Measurements from ENCODE around the gene THEM5.
"Not testable (repeated sequence)": the region's sequence is repeated elsewhere in the genome, so short reads cannot be mapped to it uniquely, and the experiment has no call there.

The THEM5 gene

DNA sequence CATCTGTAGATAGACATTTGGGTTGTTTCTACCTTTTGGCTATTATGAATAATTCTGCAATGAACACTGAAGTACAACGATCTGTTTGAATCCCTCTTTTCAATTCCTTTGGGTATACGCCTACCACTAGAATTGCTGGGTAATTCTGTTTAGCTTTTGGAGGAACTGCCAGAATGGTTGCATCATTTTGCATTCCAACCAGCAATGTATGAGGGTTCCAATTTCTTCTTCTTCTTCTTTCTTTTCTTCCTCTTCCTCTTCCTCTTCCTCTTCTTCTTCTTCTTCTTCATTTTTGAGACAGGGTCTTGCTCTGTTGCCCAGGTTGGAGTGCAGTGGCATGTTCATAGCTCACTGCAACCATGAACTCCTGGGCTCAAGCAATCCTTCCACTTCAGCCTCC is 13.8 kb upstream of the THEM5 start:
- DNase-seq, result no peak

DNA sequence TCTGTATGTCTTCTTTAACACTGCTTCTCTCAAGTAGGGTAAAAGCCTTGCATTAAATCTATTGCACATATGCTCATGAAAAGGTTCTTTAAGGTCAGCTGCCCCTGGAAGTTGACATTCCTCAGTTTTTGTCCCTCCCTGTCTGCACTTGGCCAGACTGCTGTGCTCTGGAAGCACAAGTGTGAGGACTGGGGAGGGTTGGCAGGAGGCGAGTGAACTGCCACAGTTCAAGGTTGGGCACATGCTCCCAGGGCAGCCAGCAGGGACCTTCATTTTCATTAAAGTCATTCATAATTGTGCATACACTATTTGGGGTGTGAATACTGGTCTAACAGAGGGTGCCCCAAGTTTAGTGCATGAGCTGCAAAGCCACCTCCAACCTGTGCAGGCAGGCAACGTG is 10.9 kb upstream of the THEM5 start:
- DNase-seq, result no peak

DNA sequence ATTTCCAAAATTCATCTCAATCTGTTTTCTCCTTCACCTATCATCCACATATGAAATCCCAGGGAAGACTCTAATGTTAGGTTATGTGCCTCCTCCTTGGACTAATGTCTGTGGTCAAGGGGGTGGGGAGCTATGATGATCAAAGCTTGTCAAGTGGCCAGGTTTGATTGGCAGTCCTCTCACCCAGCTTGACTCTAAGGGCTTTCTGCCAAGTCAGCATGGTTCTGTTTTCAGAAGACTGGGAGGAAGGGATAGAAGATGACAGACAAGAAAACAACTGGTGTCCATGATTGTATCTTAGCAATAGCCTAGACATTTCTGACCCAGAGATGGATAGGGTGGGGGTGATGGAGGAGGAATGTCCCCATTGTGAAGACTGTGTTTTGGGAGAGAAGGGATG is 9.1 kb upstream of the THEM5 start:
- no peak for DNase-seq

DNA sequence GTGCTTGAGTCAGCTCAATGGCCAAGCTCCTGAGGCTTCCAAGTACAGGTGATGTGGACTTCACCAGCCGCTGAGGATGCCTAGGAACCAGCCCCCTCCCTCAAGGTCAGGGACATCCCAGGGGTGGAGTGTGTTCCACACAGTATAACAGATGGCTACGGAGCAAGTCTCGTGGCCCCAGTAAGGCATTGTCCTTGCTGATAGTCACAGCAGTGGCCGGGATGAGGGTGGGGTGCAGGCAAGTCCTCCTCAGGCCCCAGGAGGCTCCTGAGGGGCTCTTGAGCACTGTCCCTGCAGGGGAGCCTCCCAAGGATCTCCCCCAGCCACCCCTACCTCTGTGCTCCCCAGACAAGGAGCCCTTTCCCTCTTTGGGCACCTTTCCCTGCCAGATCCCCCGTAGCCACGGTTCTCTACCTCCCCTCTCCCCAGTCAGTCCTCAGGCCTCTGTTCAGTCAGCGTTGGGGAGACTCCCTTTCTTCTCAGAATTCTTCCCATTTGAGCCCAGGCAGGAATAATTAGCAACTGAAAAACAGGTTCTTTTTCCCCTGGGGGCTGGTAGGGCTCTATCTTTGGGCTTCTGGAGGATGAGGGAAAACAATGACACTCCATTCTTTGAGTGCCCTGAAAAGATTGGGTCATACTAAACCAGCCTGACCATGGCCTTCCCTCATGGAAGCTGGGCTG is 7.1 kb upstream of the THEM5 start:
- no peak for DNase-seq

DNA sequence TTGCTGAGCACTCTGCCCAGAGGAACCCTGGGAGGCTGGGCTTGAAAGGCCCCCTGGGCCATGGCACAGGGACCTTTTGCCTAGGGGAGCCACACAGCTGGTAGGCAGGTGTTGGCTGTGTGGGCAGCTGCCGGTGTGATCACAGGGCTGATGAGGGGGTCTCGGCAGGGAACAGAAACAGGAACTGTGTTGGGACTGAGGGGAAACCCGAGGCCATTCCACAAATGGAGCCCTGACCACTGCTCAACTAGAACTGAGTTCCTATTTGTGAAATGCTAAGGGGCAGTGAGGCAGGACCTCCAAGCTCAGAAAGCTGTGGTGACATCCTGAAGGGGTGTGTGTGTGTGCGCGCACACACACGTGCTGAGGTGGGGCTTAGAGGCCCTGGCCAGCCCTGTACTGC is 6.4 kb upstream of the THEM5 start:
- no peak for DNase-seq

DNA sequence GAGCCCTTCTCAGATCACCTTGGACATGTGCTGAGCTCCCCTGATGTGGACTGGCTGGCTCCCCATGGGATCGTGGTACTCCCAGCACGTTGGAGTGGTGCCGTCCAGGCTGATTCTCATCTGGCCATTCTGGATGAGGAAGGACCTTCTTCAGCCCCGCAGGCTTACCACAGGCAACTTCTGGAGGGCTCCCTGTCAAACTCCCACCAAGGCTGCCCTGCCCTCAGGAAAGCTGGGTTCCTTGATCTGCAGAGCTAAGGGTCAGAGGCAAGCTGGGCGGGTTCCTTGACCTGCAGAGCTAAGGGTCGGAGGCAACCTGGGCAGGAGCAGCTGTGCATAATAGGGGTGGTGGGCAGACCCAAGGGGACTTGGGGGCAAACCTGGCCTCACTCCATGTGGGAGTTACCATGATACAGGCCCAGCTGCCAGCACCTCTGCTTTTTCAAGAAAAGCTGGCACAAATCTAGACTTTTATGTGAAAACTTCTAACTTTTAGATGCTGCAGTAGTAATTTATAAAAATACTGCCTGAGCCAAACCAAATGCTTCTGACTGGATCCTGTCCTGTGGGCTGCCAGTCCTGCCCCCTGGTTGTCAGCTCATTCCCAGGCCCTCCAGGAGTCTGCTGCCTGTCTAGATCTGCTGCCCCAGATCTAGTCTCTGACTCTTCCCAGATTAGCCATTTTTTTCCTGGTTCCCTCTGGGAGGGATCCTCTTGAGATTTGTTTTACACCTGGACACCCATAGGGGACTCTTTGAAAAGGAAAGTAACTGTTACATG is 5.6 kb upstream of the THEM5 start:
- DNase-seq, result no peak

DNA sequence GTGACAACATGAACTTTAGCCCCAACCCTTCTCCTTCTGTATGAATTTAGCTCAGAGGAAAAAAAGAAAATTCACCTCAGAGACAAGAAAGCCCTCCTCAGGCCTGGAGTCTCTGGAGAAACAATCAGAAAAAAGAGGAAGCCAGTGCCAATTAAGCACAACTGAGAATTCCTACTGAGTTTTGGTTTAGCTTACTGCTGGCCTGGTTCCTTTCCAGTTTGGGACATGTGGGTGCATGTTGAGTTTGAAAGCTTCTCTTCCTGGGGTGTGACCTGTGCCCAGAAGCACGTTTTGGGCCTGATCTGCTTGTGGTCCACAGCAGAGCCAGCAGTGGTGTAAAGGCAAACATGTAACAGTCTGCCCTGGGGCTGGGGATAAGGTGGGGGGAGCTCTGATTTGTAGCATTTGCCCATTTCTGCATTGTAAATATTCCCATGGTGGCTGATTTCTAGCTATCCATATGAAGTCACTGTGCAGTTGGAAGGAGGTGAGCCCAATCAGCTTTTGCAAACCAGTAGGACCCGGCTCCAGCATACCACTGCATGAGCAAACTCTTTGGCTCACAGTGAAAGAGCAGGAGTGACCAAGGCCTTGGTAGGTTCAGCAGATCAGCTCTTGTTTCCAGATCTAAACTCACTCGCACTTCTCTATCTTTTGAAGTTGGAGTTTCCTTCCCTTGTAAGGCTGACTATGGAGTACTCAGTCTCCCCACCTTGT is 4.7 kb upstream of the THEM5 start:
- no peak for DNase-seq

DNA sequence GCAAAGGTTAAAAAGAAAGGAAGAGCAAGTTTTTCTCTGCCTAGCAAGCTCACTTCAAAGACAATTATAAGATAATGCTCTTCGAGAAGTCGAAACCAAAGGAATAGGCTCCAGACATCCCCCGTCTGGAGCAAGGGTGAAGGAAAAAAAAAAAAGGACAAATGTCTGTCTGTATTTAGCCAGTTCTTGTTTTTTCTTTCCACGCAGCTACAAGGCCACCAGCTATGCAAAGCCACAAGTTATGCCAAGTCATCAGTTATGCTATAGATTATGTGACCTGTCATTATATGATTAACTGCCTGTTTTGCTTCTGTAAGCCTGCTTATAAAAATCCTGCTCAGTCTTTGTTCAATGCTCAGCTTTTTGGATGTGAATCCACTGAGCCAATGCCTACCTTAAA is 2.4 kb upstream of the THEM5 start:
- no peak for DNase-seq

DNA sequence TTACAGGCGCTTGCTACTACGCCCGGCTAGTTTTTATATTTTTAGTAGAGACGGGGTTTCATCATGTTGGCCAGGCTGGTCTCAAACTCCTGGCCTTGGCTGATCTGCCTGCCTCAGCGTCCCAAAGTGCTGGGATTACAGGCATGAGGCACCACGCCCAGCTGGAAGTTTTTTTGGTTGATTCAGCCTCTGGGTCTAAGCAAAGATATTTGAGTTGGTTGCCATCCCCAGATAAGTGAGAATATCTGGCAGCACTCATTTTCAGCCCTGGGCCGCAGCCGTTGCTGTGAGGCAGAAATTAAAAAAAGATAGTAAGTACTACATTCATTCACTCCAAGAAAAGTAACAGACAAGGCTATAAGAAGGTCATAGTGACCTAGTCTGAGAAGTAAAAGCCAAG is 2.0 kb upstream of the THEM5 start:
- DNase-seq, result not testable (repeated sequence)

DNA sequence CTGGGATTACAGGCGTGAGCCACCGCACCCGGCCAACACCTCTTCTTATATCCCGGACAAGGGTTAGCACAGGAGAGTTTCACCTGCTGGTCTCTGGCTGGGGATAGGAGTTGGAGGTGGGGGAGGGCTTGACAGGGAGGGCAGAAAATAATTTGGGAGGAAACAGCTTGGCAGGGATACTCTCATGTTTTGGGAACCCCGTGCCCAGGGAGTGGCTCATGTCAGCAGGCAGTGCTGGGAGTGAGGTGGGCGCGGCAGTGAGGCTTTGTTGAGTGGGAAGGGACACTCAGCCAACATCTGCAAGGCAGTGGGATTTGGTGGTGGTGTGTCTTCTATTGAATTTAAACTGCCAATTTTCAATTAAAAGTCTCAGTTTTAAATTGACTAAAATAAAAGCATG is 1.1 kb upstream of the THEM5 start:
- DNase-seq, result no peak

DNA sequence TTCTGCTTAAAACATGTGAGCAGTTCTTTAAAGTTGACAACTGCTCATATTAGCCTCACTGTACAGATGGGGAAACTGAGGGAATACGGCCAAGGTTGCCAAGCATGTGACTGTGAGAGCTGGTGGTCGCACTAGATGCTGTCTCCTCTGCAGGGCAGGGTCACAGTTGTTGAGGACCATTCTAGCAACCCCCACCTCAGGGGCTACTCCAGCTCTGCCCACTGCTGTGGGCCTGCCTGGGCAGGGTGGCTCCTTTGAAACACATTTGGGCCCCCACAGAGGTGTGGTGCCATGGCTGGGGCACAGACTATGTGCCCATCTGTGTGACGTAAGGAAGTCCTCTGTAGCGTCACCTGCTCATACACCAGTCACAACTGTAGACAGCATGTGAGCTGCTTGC is 779 bp downstream of the THEM5 start:
- DNase-seq, result no peak

DNA sequence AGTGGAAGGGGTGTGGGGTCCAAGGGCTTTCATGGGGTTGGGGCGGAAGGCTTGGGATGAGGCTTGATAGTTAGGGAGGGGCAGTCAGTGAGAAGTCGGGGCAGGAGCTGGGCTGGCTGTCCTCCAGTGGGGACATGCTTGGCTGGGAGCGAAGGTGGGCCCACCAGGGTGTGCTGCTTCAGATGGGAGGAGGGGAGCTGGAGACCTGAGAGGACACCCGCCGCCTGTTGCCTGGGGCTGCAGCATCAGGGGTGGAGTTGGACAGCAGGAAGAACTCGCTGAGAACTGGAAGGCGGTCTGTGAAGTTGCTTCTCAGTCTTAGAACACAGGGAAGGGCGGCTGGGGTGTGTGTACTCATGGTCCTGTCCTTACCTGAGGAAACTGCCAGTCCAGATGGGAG is 1.6 kb downstream of the THEM5 start:
- no peak for DNase-seq

DNA sequence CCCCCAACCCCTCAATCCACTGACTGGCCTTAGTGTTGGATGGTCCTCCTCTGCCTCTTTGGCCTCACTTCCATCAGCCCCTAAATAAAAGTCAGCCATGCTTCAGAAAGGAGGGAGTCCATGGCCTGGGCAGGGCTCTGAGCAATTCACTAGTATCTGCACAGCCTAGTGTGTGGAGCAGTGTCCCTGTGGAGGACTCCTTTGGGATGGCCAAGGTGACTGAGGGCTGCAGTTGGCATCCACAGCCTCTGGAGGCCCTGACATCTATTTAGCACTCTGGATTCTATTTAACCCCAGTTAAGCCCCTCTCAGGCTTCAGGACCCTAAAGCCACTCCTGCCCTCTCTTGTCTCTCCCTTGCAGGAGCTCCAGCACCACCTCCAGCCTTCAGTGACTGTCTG is 3.6 kb downstream of the THEM5 start:
- DNase-seq, result no peak

DNA sequence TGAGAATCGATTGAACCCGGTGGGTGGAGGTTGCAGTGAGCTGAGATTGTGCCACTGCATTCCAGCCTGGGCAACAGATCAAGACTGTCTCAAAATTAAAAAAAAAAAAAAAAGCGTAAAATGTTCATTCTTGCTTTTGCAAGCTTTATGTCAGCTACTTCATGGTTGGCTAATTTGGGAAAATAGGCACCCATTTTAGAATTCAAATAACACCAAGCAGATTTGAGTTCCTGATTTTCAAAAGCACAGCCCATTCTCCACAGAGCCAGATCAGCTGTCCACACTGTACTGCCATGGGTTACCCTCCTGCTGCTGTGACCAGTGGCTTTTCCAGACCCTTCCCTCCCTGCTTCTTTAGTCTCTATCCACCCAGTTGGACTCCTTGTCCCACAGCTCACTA is 4.4 kb downstream of the THEM5 start:
- DNase-seq, result no peak

DNA sequence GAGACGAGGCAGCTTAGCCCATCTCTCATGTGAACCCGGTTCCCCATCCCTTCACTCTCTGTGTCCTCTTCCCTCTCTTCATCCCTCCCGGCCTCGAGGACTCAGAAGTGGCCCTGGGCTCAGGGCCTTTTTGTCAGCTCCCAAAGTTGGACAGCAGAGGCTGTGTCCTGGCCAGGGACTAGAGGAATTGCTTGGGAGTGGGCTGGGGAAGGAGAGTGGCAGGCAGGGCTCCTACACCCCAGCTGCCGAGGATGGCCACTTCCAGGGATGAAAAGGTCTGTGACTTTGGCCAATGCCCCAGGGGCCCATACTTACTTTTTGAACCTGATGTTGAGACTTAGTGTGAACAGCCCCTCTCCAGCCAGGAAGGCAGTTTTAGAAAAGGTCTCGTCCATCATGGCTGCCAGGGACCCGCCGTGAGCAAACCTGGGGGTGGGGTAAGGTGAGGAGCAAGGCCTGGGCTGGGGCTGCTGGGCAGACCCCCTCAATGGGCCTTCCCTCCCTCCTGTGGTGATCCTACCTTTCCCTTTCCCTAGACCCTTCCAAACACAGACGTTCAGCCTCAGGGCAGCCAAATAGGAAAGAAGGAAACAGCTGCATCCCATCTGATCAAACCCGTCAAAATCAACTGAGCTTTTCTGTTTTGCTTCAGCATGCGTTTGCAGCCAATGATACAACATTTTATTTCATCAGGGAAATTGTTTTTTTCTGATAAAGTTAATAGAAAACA is 5.5 kb downstream of the THEM5 start:
- DNase-seq, result no peak

DNA sequence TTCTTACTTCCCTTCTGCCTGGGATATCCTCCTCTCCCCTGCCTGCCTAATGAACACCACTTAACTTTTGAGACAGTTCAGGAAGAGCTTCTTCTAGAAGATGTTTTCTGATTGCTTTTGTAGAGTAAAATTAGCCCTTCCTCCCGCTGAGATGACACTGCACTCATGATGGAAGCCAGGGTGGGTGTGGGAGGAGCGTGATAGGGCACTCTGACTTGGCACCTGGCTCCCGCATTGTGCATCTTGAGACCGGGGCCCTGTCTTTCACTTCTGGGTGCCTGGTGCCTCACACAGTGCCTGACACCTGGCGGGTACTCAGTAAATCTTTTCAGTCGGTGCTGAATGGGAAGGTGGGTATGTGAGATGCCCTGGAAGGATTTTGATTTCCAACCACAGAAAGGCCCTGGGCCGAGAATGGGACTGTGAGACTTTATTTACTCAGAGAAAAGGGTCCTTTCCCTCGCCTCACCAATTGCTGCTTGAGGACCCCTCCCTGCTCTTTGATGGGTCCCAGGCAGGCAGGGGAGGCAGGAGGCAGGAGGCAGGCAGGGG is 6.8 kb downstream of the THEM5 start:
- peak; percentile 55 for DNase-seq

DNA sequence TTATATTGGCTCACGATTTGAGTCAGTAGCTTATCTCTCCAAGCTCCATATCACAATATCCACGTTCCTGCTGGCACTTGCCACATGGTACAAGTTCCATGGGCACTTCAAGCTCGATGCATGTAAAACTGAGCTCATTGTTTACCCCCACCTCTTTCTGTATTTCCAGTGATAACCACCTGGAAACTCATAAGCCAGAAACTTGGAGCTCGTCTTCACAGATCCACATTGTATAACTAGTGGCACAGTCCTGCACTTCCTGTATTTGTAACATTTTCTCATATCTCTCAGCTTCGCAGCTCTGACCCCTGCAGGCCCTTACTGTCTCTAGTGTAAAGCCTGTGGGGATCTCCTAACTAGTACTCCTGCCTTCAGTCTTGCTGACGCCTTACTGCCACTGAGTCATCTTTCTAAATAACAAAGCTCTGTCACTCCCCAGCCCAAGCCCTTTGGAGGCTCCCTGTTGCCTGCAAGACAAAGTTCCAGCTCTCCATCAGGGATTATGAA is 7.4 kb downstream of the THEM5 start:
- DNase-seq, result peak; percentile 72

DNA sequence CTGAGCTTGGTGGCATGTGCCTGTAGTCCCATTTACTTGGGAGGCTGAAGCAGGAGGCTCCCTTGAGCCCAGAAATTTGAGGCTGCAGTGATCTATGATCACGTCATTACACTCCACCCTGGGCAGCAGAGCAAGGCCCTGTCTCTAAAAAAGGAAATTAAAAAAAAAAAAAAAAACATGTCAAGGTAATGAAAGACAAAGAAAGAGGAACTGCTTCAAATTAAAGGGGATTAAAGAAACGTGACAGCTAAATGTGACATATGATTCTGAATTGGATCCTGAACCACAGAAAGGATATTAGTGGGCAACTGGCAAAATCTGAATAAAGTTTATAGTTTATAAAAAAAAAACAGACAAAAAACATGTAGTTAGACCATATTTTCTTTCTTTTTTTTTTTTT is 10.1 kb downstream of the THEM5 start:
- no peak for DNase-seq

DNA sequence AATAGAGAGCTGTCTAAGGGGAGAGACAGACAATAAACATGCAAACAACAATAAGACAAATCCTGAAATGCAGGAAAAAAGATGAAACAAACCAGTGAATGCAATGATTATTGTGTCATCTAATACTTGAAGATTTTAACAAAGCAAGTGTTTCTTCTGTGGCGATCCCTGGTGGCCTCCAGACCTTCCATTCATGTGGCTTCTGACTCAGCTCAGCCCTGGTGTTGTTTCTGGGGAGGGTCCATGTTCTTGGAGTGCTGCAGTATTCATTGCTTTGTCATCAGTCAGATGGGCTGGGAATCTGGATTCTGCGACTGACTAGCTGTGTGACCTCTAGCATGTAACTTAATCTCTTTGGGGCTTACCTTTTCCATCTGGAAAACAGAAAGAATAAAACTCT is 12.4 kb downstream of the THEM5 start:
- no peak for DNase-seq

DNA sequence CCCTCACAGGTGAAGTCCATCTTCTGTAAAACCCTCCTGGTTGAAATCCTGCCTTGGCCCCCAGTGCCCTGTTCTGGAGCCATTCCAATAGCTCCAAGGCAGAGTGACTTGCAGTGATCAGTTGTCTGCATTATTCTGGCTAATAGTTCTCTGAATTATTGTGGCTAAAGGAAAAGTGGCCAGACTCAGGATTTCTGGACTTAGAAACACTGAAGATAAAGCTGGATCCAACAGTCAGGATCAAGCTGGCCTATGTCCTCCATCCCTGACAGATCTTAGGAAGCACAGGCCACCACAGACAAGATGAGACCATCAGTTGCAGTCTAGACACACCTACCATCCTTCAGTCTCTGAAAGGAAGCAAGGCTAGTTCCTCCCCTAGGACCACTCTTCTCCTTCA is 13.1 kb downstream of the THEM5 start:
- DNase-seq, result no peak

DNA sequence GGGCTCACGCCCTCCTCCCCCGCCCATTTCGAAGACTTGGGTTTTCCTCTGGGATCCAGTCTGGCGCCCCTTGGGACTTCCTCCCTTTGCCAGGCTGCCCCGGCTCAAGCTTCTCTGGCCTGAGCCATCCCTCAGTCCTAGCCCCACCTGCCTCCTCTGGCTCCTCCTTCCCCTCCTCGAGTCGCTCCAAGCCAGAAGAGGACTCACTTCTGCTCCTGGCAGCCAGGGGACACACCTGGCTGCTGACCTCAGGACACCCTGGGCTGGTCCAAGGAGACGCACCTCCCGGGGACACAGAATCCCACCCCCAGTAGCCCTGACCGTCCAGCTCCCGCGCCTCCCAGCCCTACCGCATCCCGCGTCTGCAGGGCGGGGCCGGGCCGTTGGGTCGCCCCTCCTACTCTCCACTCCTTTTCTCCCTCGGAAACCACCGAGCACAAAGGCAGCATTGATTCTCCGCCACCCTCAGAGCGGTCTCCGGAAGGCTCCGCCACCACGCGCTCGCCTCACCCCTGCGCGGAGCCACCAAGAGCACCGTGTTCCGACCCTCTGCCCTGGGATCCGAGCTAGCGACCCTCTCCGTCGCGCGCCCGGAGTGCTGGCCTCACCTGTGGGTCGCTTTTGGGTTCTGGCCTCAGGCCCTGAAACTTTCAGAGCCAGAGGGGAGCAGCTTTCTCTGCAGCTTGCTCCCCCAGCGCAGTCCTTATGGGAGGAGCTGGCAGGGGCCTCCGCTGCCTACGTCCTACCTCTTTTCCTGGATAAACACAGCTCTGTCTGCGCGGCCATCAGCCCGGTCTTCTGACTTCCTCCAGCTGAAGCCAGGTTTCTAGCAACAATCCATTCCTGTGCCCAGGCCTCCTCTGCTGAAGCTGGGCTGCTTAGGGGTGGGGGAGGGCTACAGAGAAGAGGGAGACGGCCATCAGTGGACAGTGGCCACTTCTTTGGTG is 13.8 kb downstream of the THEM5 start, which contains the start of gene C2CD4D:
TSS of gene C2CD4D (minus strand) at position 364 of the 947 bp plus-strand sequence. CDS start 831 bp downstream, outside the sequence.
- DNase-seq, result peak; percentile 88

DNA sequence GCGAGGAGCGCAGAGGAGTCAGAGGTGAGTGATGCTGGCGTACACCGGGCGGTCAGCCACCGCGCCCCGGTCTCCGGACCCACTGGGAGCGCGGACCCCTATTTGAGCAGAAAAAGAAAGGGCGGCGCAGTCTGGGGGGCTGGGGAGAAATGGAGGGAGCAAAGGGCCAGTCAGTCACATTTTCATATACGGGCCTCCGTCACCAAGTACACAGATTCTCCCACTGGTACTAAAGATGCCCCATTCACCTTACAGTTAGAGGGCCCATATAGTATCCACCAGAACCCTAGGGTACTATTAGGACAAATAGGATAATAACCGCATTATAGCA is 14.5 kb downstream of the THEM5 start:
- DNase-seq, result no peak
